HG02884 (cell line): ENCODE data around the gene LDAF1.
"Not testable (repeated sequence)": the region's sequence is repeated elsewhere in the genome, so short reads cannot be mapped to it uniquely, and the experiment has no call there.

Experiments
- ATAC-seq: cut with Tn5 transposase; IDR thresholded peaks from one replicate; pipeline ENCODE4 v1.9.1; 2021; ENCODE audit warnings: mild to moderate bottlenecking, moderate library complexity; ENCODE audit not compliant: unreplicated experiment

LDAF1 gene

DNA sequence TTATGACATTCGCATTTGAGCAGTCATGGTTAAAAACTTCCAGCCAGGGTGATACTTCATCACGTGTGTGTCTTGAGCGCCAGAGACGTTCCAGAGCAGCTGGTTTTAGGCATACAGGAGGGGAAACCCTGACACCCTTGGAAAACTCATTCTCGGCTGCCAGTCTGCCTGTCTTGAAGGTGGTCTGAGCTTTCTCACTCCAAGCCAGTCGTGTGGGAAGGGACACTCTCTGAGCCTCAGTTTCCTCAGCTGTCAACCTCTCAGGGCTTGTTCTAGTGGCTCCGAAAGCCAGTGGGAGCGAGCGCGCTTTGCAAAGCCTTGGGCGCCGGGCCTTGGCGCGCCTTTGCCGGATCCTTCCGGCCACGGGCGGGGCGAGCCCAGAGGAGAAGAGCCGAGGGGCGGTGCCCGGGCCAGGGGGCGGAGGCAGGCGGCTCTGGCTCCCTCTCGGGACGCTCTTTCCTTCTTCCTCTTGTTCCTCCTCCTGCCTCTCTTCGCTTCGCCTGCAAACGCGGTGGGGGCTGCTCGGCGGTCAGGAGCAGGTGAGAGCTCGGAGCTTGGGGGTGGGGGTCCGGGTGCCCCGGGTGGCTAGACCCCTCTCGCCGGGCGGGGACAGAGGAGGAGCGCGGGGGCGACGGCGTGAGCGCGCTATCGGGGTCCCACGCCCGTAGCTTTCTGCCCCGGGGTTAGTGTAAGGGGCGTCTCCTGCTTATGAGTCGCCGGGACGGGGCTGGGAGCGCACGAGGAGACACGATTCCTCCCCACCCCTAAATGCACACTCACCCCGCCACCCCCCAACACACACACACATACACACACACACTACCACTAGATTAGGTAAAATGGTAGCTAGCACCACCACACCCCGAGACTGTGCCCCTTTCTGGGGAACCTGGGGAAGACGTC lies at the start of gene LDAF1:
LDAF1 (plus strand) TSS at position 467 of the 903 bp plus-strand sequence. CDS start 2,509 bp downstream, outside the sequence.
- peak; percentile 78 for ATAC-seq

DNA sequence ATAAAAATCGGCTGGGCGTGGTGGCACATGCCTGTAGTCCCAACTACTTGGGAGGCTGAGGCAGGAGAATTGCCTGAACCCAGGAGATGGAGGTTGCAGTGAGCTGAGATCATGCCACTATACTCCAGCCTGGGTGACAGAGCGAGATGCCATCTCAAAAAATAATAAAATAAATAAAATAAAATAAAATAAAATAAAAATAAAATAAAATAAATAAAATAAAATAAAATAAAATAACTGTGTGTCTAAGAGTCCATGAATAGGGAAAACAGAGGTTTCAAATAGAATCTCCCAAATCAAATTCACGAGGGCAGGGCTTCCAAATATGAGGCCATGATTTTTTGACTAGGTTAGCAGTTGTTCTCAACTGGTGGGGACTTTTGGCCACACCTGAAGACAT lies 42.9 kb upstream of the LDAF1 start:
- not testable (repeated sequence) for ATAC-seq

DNA sequence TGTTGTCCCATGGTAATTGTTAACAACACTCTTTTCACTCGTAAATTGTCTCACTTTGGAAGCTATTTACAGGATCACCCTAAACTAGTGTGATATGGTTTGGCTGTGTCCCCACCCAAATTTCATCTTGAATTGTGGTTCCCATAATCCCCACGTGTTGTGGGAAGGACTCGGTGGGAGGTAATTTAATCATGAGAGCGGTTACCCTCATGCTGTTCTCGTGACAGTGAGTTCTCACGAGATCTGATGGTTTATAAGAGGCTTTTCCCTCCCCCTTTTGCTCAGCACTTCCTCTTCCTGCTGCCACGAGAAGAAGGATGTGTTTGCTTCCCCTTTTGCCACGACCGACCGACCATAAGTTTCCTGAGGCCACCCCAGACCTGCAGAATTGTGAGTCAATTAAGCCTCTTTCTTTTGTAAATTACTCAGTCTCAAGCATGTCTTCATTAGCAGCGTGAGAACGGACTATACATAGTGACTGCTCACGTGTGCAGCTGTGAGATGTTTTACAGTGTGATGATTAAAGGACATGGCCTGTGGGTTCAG lies 42.3 kb upstream of the LDAF1 start:
- no peak for ATAC-seq

DNA sequence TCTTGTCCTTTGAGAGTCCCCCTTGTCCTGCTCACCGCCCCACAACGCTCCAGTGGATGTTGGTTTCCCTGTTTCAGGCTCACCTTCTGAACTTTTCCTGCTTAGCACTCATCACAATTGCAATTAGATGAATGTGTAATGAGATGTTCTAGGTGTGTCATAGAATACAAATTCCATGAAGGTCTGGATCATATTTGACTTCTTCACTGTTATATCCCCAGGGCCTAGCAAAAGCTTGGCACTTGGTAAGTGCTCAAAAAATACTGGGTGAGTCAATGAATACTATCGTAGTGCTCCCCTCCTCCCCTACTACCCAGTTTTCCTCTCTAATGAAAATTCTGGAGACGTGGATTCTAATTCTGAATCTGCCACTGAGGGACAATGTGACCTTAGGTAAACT lies 40.9 kb upstream of the LDAF1 start:
- no peak for ATAC-seq

DNA sequence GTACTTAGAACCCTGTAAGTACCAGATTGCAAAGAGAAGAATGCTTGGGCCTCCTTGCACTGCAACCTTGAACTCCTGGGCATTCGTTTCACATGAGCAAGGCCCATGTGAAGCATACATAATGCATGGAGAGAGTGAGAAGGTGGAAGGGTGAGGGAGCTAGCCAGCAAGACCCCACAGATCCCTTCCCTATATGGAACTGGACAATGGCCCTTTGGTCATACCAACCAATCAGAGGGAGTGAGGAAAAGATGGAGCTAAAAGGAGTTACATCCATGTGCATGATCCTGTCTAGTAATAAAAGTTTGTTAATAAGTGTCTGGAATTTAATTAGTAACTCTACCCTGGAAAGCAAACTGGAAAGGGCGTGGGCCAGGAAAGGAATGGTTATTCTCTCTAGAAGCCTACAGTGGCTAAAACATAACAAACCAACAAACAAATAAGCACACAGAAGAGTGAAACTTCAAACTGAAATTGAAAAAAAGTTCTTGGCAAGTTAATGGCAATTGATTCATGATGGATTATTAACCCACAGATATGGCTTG lies 37.4 kb upstream of the LDAF1 start:
- ATAC-seq = no peak

DNA sequence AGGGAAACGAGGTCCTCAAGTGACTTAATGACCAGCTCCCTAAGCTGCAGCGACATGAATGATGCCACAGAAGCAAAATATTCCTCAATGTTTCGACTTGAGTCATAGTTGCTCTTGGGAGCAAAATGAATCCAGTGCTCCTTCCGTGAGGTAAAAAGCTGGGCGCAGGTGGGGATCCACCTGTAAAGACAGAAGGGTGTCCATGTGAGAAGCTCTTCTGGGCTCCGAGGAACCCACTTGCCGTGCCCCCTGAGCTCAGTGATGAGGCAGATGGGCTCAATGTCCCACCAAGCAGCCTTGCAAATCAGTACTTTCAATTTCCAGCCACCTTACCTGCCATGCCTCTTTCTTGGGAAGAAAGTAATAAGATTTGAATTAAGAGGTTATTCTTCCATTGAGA lies 33.3 kb upstream of the LDAF1 start:
- ATAC-seq = no peak

DNA sequence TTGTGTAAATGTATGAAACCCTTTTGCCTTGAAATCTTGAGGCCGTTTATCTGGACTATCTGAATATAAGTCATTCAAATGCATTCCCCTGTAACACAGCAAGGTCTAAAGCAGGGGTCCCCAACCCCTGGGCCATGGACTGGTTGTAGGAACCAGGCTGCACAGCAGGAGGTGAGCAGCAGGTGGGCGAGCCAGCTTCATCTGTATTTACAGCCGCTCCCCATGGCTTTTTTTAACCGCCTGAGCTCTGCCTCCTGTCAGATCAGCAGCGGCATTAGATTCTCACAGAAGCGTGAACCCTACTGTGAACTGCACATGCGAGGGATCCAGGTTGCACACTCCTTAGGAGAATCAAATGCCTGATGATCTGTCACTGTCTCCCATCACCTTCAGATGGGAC lies 32.0 kb upstream of the LDAF1 start:
- ATAC-seq = no peak

DNA sequence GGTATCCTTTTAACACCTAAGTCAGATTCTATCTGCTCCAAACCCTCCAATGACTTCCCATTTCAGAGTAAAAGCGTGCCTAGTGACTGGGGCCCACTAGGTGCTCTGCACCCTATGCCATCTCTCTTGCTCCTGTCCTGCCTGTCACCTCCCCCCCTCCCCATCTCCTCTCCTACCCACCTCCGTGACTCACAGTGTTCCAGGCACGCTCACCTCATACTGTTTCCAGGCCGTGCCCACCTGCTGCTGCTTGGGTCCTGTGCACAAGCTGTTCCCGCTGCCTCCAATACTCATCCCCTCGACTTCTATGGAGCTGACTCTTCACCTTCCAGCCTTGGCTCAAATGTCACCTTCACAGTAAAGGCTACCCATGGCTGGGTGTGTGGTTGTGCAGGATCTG lies 29.5 kb upstream of the LDAF1 start:
- no peak for ATAC-seq

DNA sequence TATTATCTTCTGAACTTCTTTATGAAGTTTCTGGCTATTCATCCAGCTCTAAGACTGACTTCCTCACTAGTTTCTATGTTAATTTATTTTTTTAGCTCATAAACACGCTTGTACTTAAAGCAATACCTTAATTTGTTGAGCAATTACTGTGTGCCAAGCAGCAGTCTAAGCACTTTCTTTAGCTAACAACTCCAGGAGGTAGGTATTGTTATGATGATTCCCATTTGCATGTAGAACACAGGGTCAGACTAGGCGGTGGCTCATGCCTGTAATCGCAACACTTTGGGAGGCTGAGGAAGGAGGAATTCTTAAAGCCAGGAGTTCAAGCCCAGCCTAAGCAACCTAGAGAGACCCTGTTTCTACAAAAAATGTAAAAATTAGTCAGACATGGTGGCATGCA lies 27.7 kb upstream of the LDAF1 start:
- no peak for ATAC-seq

DNA sequence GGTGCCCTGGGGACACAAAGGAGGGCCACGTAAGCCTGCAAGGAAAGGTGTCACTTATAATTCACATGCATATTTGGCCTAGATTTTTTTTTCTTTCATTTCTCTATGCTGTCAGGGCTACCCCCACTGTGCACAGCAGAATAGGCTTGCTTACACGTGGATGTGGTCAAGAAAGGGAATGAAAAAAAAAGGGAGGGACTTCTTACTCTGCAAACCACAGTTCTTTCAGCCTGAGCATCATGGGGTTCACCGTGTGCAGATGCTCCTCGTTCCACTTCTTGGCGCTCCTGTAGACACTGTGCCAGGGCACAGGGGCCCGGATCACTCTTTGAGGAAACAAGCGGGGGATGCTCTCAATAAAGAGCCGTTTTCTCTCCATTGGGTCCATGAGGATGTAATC lies 24.4 kb upstream of the LDAF1 start:
- ATAC-seq = no peak

DNA sequence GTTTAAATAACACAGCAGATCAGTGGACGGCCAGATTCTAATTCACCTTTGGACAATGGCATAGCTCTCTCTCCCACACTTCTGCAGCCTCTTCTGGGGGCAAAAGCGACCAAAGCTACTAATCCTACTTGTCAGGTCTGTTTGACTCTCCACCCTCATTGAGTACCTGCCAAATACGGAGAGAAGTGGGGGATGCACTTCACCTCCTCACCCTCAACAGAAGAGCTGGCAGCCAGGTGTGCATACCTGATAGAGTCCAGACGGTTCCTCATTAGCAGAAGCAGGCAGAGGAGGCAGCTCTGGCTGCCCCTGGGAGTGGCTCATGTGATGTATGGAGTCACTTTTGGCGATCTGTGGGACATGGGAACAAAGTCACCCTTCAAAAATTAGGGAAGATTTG lies 12.7 kb upstream of the LDAF1 start:
- ATAC-seq = no peak

DNA sequence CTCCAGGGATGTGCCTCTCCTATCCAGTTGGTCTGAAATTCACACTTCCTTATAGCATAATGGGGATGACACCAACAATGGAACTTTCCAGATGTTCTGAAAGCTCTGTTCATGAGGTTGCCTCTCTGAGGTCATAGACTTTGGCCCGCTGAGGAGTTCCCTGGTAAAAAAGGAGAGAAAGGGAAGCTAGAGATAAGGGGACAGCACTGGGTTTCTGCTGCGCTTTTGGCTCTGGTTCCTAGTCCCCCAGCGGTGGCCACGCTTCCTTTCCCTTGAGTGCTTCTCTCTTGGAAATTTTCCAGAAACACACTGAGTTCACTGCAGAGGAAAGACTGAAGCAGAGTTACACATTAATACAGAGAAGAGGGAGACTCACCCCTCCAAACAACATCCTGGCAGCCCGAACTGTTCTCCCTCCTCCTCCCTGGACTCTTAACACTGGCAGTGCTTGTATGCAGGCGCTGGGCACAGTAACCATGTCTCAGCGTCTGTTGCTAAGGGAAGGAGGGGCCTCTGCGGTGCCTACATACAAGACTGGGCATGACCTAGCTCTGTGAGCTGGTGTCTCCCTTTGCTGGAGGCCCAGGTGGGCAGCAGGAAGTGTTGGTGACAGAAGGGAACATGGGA lies 8.0 kb upstream of the LDAF1 start, which contains the start of gene DNAH3:
DNAH3 (minus strand) TSS at position 472 of the 627 bp plus-strand sequence. CDS start 527 bp downstream, outside the sequence.
- ATAC-seq = no peak

DNA sequence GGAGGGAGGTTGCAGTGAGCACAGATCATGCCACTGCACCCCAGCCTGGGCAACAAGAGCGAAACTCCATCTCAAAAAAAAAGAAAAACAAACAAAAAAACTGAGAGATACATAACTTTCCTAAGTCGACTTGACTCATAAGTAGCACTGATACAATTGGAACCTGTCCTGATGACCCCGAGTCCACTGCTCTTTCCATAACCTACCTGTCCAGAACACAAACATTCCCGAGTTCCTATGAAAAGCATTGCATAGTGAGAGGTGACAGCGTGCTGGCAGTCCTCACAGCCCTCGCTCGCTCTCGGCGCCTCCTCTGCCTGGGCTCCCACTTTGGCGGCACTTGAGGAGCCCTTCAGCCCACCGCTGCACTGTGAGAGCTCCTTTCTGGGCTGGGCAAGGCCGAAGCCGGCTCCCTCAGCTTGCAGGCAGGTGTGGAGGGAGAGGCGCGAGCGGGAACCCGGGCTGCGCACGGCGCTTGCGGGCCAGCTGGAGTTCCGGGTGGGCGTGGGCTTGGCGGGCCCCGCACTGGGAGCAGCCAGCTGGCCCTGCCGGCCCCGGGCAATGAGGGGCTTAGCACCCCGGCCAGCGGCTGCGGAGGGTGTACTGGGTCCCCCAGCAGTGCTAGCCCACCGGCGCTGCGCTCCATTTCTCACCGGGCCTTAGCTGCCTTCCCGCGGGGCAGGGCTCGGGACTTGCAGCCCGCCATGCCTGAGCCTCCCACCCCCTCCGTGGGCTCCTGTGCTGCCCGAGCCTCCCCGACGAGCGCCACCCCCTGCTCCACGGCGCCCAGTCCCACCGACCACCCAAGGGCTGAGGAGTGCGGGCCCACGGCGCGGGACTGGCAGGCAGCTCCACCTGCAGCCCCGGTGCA lies 6.1 kb upstream of the LDAF1 start:
- not testable (repeated sequence) for ATAC-seq

DNA sequence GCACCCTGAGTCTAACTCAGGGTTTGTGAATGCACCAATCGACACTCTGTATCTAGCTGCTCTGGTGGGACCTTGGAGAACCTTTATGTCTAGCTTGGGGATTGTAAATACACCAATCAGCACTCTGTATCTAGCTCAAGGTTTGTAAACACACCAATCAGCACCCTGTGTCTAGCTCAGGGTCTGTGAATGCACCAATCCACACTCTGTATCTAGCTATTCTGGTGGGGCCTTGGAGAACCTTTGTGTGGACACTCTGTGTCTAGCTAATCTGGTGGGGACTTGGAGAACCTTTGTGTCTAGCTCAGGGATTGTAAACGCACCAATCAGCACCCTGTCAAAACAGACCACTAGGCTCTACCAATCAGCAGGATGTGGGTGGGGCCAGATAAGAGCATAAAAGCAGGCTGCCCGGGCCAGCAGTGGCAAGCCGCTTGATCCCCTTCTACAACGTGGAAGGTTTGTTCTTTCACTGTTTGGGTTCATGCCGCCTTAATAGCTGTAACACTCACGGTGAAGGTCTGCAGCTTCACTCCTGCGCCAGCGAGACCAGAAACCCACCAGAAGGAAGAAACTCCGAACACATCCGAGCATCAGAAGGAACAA lies 5.2 kb upstream of the LDAF1 start:
- ATAC-seq = not testable (repeated sequence)

DNA sequence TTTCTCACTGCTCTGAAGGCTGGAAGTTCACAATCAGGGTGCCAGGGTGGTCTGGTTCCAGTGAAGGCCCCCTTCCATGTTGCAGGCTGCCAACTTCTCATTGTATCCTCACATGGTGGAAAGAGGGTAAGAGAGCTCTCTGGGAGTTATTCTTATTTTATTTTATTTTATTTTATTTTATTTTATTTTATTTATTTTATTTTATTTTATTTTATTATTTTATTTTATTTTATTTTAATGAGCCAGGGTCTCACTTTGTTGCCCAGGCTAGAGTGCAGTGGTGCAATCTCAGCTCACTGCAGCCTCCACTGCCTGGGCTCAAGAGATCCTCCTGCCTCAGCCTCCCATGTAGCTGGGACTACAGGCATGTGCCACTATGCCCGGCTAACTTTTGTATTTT lies 2.5 kb upstream of the LDAF1 start:
- ATAC-seq = not testable (repeated sequence)

DNA sequence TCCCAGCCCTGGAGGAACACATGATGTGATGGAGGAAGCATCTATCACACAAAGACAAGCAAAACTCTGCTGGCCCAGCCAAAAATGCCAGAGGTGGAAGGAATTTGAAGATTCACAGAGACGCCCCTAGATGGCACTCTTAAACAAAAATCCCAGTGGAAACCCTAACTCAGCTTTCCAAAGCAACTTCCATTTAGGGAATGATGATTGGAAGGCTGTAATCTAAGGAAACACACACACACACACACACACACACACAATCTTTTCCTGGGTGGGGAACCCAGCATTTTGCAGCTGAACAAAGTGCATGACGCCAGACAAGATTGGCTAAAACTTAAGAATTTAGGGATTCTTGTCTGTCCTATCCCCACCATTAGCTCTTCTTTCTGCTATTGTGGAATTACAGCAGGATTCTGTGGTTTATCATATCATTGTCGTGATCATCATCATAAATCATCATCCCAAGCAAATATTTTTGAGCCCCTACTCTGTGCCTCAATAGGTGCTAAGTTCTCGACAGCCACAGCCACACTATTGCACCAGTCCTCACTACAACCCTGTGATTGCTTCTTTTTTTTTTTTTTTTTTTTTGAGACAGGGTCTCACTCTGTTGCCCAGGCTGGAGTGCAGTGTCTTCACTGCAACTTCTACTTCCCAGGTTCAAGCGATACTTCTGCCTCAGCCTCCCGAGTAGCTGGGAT lies 1.6 kb upstream of the LDAF1 start:
- ATAC-seq = no peak

DNA sequence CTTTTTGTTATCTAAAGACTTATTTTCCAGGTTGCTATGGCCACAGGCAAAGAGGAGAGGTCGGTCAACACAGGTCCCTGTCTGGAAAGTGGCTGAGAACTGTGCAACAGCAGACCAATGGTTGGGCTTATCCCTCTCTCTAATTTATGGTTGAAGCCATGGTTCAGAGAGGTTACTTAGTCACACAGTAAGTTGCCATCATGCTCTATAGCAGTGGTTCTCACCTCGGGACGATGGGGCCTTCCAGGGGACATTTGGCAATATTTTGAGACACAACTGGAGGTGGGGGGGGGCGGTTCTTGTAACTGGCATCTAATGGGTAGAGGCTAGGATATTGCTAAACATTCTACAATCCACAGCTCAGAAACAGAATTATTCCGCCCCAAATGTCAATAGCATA lies 842 bp upstream of the LDAF1 start:
- no peak for ATAC-seq

DNA sequence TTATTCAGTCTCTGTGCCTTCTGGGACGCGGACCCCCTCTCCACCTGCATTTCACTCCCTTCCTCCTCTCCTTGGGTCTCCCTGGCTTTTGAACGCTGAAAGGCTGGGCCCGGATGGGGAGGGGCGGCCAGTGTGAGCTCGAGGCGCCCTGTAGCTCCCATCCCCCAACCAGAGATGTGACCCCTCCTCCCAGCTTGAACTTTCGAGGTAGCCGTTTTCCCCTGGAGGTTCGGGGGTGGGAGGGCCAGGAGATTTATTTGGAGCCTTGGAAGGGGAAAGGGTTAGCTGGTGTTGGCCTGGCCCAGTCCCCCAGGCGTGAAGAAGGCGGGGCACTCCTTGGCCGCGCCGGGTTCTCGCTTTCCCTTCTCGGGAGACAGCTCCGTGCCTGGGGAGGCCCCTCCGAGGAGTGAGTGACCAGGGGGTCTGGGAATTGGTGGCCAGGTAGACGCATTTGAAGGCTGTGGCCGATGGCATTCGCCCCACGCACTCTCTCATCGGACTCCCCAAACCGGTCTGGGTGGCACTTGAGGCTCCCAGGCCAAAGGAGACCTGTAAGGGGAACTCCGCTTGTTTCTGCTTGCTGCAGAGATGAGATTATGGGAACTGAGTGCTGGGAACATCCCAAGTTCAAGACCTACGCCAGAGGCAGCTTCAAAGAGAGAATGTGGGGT lies 942 bp downstream of the LDAF1 start:
- ATAC-seq = no peak

DNA sequence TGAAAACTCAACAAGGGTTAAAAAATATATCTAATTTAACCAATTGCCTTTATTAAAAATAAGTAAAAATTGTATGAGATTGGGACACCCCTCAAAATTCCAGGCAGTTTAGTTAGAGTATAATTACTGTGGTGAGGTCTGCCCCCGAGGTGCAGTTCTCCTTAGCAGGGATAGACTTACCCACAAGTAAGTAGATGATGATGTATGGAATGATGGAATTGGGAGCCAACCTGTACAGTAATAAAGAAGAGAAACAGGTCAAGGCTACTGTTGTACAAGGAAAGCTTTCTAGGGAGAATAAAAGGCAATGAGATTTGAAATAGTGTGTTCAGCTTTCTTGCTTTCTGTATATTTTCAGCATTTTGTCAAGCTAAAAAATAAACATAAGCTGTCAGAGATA lies 1.8 kb downstream of the LDAF1 start:
- ATAC-seq = no peak
